Kidney glomerular epithelial cell (primary cell): Measurements from ENCODE around the gene IVD.

Experiments
- DNase-seq: peaks from one replicate; lab custom pipeline; 2025; lab: John Stamatoyannopoulos, UW

The IVD gene

DNA sequence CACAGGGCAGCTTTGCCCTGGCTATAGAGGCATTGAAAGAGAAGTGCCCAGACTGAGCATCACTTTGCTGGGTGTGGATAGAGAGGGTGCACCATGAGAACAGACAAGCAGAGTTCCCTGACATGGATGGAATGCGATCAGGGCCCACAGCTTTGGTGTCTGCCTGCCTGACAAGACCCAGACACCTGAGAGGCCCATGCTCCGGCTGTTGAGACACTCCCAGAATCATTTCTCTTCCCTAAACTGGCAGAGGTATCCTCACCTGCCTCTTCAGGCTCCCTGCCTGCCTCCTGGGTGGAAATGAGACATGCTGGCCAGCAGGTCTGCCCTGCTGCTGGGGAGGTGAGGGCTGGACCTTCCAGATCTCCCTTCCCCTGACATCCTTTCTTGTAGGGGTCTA, 54.8 kb downstream of the IVD start:
- DNase-seq, result no peak

DNA sequence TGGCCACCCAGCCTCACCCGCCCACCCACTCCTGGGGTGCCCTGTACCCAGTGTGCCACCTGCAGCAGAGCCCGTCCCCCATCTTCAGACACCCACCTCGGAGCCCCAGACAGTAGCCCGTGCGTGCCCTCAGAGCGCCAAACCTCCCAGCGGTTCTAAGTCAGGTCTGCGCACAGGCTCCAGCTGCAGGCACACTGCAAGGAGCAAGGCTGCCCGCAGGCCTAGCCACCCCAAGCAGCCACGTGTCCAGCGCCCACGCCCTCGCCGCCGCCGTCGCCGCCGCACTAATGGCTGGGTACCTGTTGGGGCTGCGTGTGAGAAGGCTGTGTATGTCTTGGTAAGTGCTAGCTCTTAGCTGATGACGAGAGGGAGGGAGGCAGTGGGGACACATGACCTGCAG, 56.4 kb downstream of the IVD start:
- DNase-seq, result no peak

DNA sequence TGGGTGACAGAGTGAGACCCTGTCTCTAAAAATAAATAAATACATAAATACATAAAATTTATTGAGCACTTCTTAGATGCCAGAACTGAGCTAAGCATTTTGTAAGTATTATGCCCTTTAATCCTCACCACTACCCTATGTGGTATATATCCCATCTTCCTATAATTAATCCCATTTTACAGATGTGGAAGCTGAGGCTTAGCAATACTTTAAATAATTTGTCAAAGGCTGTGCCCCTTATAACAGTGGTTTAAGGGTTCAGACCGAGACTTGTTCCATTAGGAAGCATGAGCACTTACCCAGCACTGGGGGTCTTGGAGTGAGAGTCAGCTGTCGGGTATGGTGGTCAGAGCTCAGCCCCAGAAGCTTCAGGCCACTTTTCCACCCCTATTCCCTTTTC, 57.7 kb downstream of the IVD start:
- DNase-seq, result no peak

DNA sequence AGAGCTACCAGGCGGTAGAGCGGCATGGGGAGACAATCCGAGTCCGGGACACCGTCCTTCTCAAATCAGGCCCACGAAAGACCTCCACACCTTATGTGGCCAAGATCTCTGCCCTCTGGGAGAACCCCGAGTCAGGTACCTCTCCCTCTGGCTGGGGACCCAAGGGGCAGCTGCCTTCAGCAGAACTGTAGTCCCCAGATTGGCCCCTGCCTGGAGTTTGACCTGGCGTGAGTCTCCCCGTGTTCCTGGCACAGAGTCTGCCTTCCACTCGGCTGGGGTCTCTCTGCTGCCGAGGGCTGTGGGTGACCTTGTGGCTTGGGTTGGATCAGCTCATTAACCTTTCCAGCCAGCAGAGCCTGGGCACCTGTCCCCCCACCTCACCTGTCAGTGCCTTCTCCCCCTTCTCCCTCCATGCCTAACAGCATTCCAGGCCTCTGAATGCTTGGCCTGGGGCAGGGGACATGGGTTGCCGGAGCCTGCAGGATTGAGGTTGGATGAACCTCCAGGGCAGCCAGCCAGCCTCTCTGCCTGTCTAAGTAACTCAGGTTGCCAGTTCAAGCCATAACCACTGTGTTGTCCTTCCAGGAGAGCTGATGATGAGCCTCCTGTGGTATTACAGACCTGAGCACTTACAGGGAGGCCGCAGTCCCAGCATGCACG, 58.4 kb downstream of the IVD start:
- DNase-seq, result no peak

DNA sequence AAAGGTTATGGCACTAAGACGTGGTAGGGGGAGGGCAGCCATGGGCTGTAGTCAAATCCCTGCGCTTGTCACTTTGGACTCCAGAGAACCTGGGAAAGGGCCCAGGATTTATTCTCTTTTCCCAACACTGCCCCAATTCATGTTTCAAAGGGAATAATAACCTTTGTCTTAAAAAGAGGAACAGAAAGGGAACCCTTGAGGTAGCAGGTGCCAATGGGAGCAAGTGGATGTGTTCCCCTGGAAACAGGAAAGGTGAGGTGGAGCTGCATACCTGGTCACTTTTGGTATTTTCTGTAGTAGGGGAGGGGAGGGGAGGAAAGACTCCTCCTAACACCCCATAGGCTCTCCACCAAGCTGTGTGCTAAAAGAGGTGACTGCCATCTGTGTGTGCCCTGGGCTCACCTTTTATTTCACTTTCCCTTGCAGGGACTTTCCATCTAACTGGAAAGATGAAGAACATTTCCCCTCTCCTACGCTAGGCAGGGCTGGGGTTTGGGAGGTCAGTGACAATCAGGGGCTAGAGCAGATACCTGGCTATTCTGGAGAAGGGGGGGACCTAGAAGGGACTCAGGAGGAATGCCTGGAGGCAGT, 59.1 kb downstream of the IVD start:
- DNase-seq, result no peak

DNA sequence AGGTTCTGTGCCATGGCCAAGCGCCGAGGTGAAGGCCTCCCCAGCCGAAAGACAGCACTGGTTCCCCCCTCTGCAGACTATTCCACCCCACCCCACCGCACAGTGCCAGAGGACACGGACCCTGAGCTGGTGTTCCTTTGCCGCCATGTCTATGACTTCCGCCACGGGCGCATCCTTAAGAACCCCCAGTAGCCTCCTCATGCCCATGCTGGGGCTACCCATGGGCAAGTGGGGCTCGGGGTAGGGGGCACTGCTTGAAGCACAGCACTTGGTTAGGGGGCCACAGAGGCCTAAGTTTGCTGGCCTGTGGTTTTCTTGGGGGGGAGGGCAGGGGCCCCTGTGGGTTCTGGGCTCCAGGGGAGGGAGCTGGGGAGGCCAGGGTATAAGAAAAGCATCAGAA, 60.3 kb downstream of the IVD start:
- DNase-seq, result no peak

DNA sequence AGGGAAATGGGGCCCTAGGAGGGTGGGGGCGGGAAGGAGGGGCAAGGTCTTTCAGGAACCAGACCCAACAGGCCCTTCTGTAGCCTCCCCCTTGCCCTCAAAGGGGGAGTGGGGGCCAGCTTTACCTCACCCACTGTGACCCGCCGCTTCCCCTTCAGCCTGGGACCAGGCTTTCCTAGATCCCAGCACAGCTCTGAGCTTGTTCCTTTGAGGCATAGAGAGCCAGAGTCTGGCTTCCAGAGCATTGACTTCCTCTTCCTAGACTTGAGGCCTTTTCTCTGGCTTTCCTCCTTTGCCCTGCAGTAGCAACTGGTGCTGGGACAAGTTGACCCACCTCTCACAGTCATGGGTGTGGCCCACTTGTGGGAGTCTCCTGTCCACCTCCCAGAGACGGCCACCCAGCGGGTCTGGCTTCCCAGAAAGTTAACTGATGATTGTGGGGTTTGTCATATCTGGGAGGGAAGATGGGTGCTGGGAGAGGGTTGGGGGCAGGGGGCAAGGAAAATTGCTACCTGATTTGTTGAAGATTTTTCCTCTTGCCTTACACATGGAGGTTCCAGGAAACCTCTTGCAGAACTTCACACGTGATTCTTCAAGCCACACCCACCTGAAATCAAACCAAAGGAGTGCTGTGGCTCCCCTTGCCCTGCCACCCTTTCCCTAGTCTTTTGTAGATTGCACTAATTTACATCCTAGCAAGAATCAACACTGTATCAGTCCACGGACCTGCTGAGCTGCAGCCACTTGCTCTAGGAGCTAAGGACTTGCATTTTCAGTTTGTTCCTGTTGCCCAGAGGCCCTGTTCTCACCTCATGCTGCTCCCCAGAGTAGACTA, 61.0 kb downstream of the IVD start:
- no peak for DNase-seq

DNA sequence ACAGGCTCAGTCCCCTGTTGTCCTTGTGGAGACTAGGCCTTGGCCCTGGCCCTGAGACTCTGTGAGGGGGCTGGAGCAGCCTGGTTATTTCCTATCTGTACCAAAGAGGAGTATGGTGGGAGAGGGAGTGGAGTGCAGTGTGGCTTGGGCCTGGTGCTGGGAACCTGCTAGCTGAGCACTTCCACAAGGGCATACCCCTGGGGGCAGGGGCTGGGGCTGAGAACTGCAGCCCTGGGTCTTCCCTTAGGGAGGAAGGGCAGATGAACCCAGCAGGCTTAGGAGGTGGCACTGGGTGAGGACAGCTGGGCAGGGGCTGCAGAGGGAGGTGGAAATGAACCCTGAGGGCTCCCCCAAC, 61.6 kb downstream of the IVD start:
- DNase-seq, result no peak

DNA sequence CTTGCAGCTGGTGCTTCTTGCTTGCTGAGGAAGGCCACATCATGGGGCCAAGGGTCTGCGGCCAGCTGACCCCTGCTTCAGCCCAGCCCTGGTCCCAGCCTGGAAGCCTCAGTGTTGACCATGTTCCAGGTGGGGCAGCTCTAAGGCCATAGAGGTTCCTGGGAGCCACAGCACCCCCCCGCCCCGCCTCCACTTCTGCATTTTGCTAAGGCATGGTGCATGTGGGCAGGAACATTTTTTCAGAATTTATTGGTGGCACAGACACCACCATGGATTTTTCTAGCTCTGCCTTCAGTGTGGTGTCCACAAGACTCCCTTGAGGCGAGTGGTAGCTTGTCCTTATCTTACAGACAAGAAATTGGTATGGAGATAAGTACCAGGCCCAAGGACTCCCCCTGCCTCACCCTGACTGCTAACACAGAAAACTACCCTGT, 63.3 kb downstream of the IVD start:
- DNase-seq, result no peak

DNA sequence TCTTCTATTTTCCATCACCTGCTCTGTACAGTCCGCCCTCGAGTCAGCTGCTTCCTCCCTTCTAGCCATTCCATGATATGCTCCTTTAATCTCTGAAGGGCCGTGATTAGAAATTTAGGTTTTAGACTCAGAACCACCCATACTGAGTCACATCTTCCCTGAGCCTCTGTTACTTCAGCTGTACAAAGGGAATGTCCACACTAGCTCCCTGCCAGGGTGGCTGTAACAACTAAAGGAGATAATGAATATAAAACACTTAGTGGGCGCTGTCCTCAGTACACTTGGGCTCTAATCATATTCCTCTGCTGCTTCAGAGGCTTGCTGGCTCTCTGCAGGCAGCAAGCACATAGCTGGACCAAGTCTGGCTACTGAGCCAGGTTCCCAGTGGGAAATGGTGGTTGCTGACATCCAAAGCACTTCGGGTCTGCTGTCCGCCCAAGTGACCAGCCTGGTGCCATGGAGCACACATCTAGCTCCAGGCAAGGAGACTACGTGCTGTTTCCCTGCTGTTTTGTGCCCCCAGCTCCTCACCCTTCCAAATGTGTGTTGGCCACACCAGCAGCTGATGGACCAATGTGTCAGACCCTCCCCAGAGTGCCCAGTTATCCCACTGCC, 64.3 kb downstream of the IVD start:
- DNase-seq, result no peak

DNA sequence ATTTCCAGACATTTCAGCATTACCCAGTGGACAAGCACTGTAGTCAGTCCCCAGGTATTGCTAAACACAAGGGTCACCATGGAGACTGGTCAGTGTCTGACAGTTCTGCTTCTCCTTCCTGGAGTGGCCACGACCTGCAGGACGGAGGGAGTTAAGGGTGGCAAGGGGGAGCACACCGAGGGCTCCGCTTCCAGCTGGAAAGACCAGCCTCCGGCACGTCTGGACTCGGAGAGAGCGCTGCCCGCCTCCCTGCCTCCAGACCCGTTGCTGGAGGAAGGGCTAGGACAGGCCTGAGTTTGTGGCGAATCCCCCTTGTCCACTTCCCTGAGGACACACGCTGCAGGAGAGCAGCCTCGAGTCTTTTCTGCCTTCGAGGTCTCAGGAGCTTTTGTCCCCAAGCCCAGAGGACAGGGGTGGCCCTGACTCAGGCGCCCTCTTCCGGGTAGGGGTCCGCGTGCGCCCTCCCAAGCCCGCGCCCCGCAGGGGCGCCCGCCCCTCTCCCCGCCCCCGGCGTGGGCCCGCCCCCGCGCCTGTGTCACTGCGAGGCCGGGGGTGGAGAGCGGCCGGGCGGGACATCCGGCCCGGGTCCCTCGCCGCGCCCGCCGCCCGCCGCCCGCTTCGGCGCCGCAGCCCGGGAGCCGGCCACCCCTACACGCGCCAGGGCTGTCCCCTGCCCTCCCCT, 65.0 kb downstream of the IVD start, which contains the start of gene CHST14:
Gene CHST14 (plus strand): TSS at position 562 of the 682 bp plus-strand sequence. CDS start 230 bp downstream, outside the sequence.
- no peak for DNase-seq
